Nephron (organoid): Measurements from ENCODE around the gene MCF2L.

ENCODE experiments used
- H3K27ac Mint-ChIP-seq, 3 experiments: 2 replicates each; pipeline ENCODE4 v1.8.0; 2020; ENCODE audit warnings: mixed read lengths in 3 of 3, mild to moderate bottlenecking in 2 of 3, moderate library complexity in 1 of 3
- H3K27me3 Mint-ChIP-seq: 2 replicates; pipeline ENCODE4 v1.8.0; 2021; ENCODE audit warnings: low read depth, mild to moderate bottlenecking, moderate library complexity, mixed read lengths
- H3K36me3 Mint-ChIP-seq: 2 replicates; pipeline ENCODE4 v1.8.0; 2020; ENCODE audit warnings: low read depth, mixed read lengths
- H3K4me1 Mint-ChIP-seq: 2 replicates; pipeline ENCODE4 v1.8.0; 2020; ENCODE audit warnings: mixed read lengths
- H3K4me3 Mint-ChIP-seq, 3 experiments: 2 replicates each; pipeline ENCODE4 v1.8.0; 2020; ENCODE audit warnings: mild to moderate bottlenecking in 3 of 3, mixed read lengths in 3 of 3, moderate library complexity in 2 of 3
- H3K9me3 Mint-ChIP-seq: 2 replicates; pipeline ENCODE4 v1.8.0; 2020; ENCODE audit warnings: mixed read lengths
- TF ChIP-seq, protein P1 (sequence below), 3 experiments: fragments of 200-600 bp; sonication (generic); IDR thresholded peaks; one replicate each; pipeline ENCODE4 v1.5.0; 2021; ENCODE audit warnings: antibody characterized with exemption in 3 of 3; ENCODE audit not compliant: unreplicated experiment in 3 of 3

Gene MCF2L, protein sequence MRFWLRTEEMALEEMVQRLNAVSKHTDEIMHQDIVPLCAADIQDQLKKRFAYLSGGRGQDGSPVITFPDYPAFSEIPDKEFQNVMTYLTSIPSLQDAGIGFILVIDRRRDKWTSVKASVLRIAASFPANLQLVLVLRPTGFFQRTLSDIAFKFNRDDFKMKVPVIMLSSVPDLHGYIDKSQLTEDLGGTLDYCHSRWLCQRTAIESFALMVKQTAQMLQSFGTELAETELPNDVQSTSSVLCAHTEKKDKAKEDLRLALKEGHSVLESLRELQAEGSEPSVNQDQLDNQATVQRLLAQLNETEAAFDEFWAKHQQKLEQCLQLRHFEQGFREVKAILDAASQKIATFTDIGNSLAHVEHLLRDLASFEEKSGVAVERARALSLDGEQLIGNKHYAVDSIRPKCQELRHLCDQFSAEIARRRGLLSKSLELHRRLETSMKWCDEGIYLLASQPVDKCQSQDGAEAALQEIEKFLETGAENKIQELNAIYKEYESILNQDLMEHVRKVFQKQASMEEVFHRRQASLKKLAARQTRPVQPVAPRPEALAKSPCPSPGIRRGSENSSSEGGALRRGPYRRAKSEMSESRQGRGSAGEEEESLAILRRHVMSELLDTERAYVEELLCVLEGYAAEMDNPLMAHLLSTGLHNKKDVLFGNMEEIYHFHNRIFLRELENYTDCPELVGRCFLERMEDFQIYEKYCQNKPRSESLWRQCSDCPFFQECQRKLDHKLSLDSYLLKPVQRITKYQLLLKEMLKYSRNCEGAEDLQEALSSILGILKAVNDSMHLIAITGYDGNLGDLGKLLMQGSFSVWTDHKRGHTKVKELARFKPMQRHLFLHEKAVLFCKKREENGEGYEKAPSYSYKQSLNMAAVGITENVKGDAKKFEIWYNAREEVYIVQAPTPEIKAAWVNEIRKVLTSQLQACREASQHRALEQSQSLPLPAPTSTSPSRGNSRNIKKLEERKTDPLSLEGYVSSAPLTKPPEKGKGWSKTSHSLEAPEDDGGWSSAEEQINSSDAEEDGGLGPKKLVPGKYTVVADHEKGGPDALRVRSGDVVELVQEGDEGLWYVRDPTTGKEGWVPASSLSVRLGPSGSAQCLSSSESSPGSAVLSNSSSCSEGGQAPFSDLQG

DNA sequence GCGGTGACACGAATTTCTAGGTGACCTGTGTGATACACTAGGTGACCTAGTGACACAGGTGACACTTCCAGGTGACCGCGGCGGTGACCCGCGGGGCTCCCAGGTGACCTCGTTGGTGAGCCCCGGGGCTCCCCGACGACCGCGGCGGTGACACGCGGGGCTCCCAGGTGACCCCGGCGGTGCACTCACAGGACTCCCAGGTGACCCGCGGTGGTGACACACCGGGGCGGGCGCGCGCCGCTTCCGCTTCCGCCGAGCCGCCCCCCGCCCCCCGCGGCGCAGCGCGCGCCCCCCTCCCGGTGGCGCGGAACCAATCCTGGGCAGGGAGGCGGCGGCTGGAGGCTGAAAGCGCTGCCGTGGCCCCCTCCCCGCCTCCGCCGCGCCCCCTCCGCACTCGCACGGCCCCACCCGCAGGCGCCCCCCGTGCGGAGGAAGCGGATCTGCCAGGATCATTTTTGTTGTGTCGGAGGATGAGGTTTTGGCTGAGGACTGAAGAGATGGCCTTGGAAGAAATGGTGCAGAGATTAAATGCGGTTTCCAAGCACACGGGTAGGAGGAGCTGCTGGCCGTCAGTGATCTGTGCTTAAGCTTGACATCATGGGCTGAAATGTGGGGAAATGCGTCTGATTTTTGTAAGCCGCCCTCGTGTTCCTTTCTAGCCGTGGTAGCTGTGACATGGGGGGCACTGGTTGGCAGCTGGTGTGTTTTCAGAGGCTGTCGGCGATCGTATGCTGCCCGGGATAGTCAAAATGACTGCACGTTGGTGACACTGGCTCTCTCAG is at the start of gene MCF2L:
Gene MCF2L, plus strand, starts transcription at position 305 of the 782 bp plus-strand sequence. Its CDS starts 166 bp downstream, at position 471.
- TF ChIP-seq, protein P1, sequence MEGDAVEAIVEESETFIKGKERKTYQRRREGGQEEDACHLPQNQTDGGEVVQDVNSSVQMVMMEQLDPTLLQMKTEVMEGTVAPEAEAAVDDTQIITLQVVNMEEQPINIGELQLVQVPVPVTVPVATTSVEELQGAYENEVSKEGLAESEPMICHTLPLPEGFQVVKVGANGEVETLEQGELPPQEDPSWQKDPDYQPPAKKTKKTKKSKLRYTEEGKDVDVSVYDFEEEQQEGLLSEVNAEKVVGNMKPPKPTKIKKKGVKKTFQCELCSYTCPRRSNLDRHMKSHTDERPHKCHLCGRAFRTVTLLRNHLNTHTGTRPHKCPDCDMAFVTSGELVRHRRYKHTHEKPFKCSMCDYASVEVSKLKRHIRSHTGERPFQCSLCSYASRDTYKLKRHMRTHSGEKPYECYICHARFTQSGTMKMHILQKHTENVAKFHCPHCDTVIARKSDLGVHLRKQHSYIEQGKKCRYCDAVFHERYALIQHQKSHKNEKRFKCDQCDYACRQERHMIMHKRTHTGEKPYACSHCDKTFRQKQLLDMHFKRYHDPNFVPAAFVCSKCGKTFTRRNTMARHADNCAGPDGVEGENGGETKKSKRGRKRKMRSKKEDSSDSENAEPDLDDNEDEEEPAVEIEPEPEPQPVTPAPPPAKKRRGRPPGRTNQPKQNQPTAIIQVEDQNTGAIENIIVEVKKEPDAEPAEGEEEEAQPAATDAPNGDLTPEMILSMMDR (IDR thresholded peaks at IDR 0.05; ENCODE audit: unreplicated experiment in 3 of 3): peak in 2 of 3 experiments; percentile 29 to 39

GRCh38 chr13:112923962-112924361 is 45.1 kb upstream of the MCF2L start:
- Mint-ChIP-seq H3K4me1 (peaks cover 11% of the 10 kb centered on the region), H3K9me3 (peaks cover 13% of the 10 kb centered on the region)

More for the DNA sequence above, at the start of gene MCF2L:
- Mint-ChIP-seq H3K9me3 (peaks cover 2% of the 10 kb centered on the region), H3K27ac (peak within 1 kb of the TSS; percentile 5 to 27 (median 20)), H3K4me1 (peaks cover 16% of the 10 kb centered on the region), H3K4me3 (peak within 1 kb of the TSS; percentile 84 to 94 (median 89)), H3K36me3 (peaks cover 4% of the 10 kb centered on the region), H3K27me3 (peaks cover 39% of the 10 kb centered on the region)

GRCh38 chr13:112924365-112924764 is 44.6 kb upstream of the MCF2L start:
- Mint-ChIP-seq H3K27ac (no peak overlapping the region), H3K36me3 (peaks cover 20% of the 10 kb centered on the region), H3K4me3 (no peak overlapping the region), H3K27me3 (peaks cover 3% of the 10 kb centered on the region), H3K4me1 (peaks cover 16% of the 10 kb centered on the region), H3K9me3 (peaks cover 13% of the 10 kb centered on the region)
- TF ChIP-seq, protein P1 (IDR thresholded peaks at IDR 0.05; ENCODE audit: unreplicated experiment in 3 of 3): no peak

More at GRCh38 chr13:112923962-112924361, 45.1 kb upstream of the MCF2L start:
- TF ChIP-seq, protein P1 (IDR thresholded peaks at IDR 0.05; ENCODE audit: unreplicated experiment in 3 of 3): no peak
- peaks cover 3% of the 10 kb centered on the region for H3K27me3 Mint-ChIP-seq
- peaks cover 20% of the 10 kb centered on the region for H3K36me3 Mint-ChIP-seq
- H3K27ac Mint-ChIP-seq: no peak overlapping the region
- no peak overlapping the region for H3K4me3 Mint-ChIP-seq

DNA sequence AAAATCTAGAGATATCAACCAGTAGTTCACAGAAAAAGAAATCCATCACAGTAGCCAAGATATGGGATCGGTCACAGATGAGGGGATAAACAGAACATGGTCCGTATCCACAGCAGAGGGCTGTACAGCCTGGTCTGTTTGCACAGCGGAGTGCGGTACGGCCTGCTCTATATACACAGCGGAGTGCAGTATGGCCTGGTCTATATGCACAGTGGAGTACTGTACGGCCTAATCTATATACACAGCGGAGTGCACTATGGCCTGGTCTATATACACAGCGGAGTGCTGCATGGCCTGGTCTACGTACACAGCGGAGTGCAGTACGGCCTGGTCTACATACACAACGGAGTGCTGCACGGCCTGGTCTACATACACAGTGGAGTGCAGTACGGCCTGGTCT is 43.0 kb upstream of the MCF2L start:
- Mint-ChIP-seq H3K27ac (no peak overlapping the region), H3K27me3 (peaks cover 3% of the 10 kb centered on the region), H3K36me3 (peaks cover 20% of the 10 kb centered on the region), H3K4me1 (peaks cover 20% of the 10 kb centered on the region), H3K9me3 (peaks cover 13% of the 10 kb centered on the region), H3K4me3 (no peak overlapping the region)
- TF ChIP-seq, protein P1 (IDR thresholded peaks at IDR 0.05; ENCODE audit: unreplicated experiment in 3 of 3): no peak

DNA sequence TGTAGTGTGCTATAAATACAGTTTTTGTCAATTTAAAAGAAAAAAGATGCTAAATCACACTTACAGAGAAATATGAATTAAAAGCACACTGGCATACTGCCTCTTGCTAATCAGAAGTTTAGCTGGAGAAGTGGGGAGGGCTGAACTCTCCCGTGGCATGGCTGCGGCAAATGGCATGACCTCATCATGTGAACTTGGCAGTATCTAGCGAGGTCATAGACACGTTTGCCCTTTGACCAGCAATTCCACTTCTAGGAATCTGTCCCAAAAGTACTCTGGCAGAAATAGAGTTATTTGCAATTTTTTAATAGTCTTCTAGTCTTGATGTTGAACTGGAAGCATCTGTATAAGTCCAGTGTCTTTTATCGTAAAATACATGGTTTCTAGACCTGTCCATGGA is 42.0 kb upstream of the MCF2L start:
- Mint-ChIP-seq H3K9me3 (peaks cover 13% of the 10 kb centered on the region), H3K27me3 (peaks cover 3% of the 10 kb centered on the region), H3K27ac (no peak overlapping the region), H3K4me3 (no peak overlapping the region), H3K4me1 (peaks cover 27% of the 10 kb centered on the region), H3K36me3 (peaks cover 16% of the 10 kb centered on the region)
- TF ChIP-seq, protein P1 (IDR thresholded peaks at IDR 0.05; ENCODE audit: unreplicated experiment in 3 of 3): no peak
